K562 (cell line): ENCODE results near the gene MB21D2.

Experiments
- AFF4 ChIP-seq: sonication (generic); formaldehyde crosslinking; IDR thresholded peaks from 2 replicates; pipeline ENCODE4 v1.8.0; 2023; ENCODE audit warnings: mild to moderate bottlenecking, missing genetic modification reagents
- ARID1B ChIP-seq: fragments of 450-650 bp; IDR thresholded peaks from 2 replicates; pipeline ENCODE4 v1.6.1; 2016; ENCODE audit warnings: antibody characterized with exemption, mild to moderate bottlenecking, inconsistent platforms
- CTCF ChIP-seq, 3 experiments: IDR thresholded peaks in 2 of 3; conservative IDR thresholded peaks in 1 of 3; 2 replicates each; pipeline ENCODE4 v1.5.1; 2011 to 2012; ENCODE audit warnings: low read length in 3 of 3, mild to moderate bottlenecking in 3 of 3, control low read depth in 2 of 3, improper control_type of control experiment in 1 of 3, inconsistent platforms in 1 of 3, low read depth in 1 of 3, mixed read lengths in 1 of 3, moderate library complexity in 1 of 3; ENCODE audit not compliant: insufficient read depth in 2 of 3
- EGR1 ChIP-seq: fragments of 450-650 bp; conservative IDR thresholded peaks from 2 replicates; pipeline ENCODE4 v1.6.1; 2017; ENCODE audit warnings: mild to moderate bottlenecking
- POLR2A ChIP-seq: fragments of 450-650 bp; conservative IDR thresholded peaks from 2 replicates; pipeline ENCODE4 v1.6.1; 2016
- RBM39 ChIP-seq: fragments of 200-400 bp; formaldehyde crosslinking; optimal IDR thresholded peaks from 2 replicates; pipeline ENCODE3; 2018; ENCODE audit warnings: low read depth, low read length
- RFX5 ChIP-seq: IDR thresholded peaks from 2 replicates; pipeline ENCODE4 v1.6.1; 2011; ENCODE audit warnings: low read depth, mild to moderate bottlenecking, improper control_type of control experiment, low read length
- SMAD1 ChIP-seq: fragments of 150-350 bp; IDR thresholded peaks from 2 replicates; pipeline ENCODE4 v1.6.1; 2014; ENCODE audit warnings: low read length, low read depth; ENCODE audit not compliant: partially characterized antibody
- SP1 ChIP-seq: sonication (generic); formaldehyde crosslinking; IDR thresholded peaks from 2 replicates; pipeline ENCODE4 v1.8.1; 2022; ENCODE audit warnings: mild to moderate bottlenecking, missing genetic modification reagents
- TCF15 ChIP-seq: fragments of 250-450 bp; sonication (Bioruptor Pico); IDR thresholded peaks from 2 replicates; pipeline ENCODE4 v1.8.0; 2022; ENCODE audit warnings: moderate library complexity, mild to moderate bottlenecking, inconsistent platforms
- USF1 ChIP-seq: sonication (generic); formaldehyde crosslinking; IDR thresholded peaks from 2 replicates; pipeline ENCODE4 v1.9.0; 2022; ENCODE audit warnings: mild to moderate bottlenecking, missing genetic modification reagents
- TF ChIP-seq, protein P1 (sequence below): sonication (generic); formaldehyde crosslinking; IDR thresholded peaks from 2 replicates; pipeline ENCODE4 v1.8.0; 2022; ENCODE audit warnings: mild to moderate bottlenecking, missing genetic modification reagents

DNA sequence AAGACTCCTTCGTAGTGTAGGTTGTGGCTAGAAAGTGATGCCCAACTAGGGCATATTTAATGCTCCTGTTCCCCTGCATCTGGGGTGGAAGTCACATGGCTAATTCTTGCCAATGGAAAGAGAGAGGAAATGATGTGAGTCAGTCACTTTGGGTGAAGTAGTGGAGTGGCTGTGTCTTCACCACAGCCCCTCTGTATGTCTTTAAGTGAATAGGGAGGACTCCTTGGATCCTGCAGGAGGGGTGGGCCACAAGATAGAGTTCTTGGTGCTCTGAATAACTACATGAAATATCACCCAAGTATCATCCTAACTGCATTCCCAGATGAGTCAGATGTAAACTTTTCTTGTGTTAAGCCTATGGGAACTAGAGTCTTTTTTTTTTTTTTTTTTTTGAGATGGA is 17.8 kb upstream of the MB21D2 start:
- TF ChIP-seq EGR1, result no peak
- TF ChIP-seq CTCF (IDR thresholded peaks at IDR 0.05 in 2 of 3, conservative IDR thresholded peaks at IDR 0.05 in 1 of 3; ENCODE audit: insufficient read depth in 2 of 3, low read depth in 1 of 3, low read length in 3 of 3), result no peak
- TF ChIP-seq POLR2A, result no peak
- TF ChIP-seq ARID1B, result no peak
- TF ChIP-seq RFX5, result no peak
- TF ChIP-seq SP1 (CRISPR knock-in tag), result no peak
- TF ChIP-seq USF1 (CRISPR knock-in tag), result no peak
- no peak for TF ChIP-seq RBM39
- TF ChIP-seq, protein P1, sequence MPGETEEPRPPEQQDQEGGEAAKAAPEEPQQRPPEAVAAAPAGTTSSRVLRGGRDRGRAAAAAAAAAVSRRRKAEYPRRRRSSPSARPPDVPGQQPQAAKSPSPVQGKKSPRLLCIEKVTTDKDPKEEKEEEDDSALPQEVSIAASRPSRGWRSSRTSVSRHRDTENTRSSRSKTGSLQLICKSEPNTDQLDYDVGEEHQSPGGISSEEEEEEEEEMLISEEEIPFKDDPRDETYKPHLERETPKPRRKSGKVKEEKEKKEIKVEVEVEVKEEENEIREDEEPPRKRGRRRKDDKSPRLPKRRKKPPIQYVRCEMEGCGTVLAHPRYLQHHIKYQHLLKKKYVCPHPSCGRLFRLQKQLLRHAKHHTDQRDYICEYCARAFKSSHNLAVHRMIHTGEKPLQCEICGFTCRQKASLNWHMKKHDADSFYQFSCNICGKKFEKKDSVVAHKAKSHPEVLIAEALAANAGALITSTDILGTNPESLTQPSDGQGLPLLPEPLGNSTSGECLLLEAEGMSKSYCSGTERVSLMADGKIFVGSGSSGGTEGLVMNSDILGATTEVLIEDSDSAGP (CRISPR knock-in tag), result no peak
- no peak for TF ChIP-seq TCF15
- TF ChIP-seq SMAD1, result no peak
- no peak for TF ChIP-seq AFF4 (CRISPR knock-in tag)
